WTC11 (cell line): ENCODE measurements around the gene TSACC.

Experiments
- CTCF ChIP-seq: fragments of 200-600 bp; IDR thresholded peaks from 2 replicates; pipeline ENCODE4 v1.8.0; 2022; ENCODE audit warnings: antibody characterized with exemption
- HMGXB4 ChIP-seq: sonication (generic); formaldehyde crosslinking; IDR thresholded peaks from 2 replicates; pipeline ENCODE4 v1.8.1; 2023; ENCODE audit warnings: mild to moderate bottlenecking, moderate library complexity, missing genetic modification reagents
- USF2 ChIP-seq: sonication (generic); formaldehyde crosslinking; IDR thresholded peaks from 2 replicates; pipeline ENCODE4 v1.8.1; 2023; ENCODE audit warnings: mild to moderate bottlenecking, missing genetic modification reagents, moderate library complexity
- ZNF232 ChIP-seq: sonication (generic); formaldehyde crosslinking; IDR thresholded peaks from 2 replicates; pipeline ENCODE4 v1.8.0; 2022; ENCODE audit warnings: mild to moderate bottlenecking, missing genetic modification reagents
- ZNF281 ChIP-seq: sonication (generic); formaldehyde crosslinking; IDR thresholded peaks from 2 replicates; pipeline ENCODE4 v1.8.0; 2023; ENCODE audit warnings: mild to moderate bottlenecking, missing genetic modification reagents

GRCh38 chr1:156293895-156294294 is 44.4 kb upstream of the TSACC start:
- TF ChIP-seq CTCF = no peak
- no peak for TF ChIP-seq HMGXB4 (CRISPR knock-in tag)
- TF ChIP-seq ZNF232 (CRISPR knock-in tag) = no peak
- TF ChIP-seq ZNF281 (CRISPR knock-in tag) = no peak
- no peak for TF ChIP-seq USF2 (CRISPR knock-in tag)
